ENCODE data around the gene THEM4.

The THEM4 gene

GRCh38 chr1:151944126-151944856 lies 35.0 kb upstream of the THEM4 start:
- no peak for DNase-seq (ENCODE audit: extremely low spot score)
- CTCF ChIA-PET = interaction anchor here (1.3 kb wide), 1 partner anchor 10 kb away, joined by 3 read pairs; no protein-coding TSS in a partner anchor
- POLR2A ChIA-PET = no interaction called here
- no peak for TF ChIP-seq CTCF (IDR thresholded peaks at IDR 0.05; ENCODE audit: control extremely low read depth, extremely low read depth, low read depth, missing control alignments)

GRCh38 chr1:151943591-151943990 lies 34.3 kb upstream of the THEM4 start:
- no peak for TF ChIP-seq CTCF (IDR thresholded peaks at IDR 0.05; ENCODE audit: control extremely low read depth, extremely low read depth, low read depth, missing control alignments)
- no peak for DNase-seq (ENCODE audit: extremely low spot score)
- POLR2A ChIA-PET = no interaction called here
- CTCF ChIA-PET = no interaction called here

GRCh38 chr1:151942882-151943281 lies 33.6 kb upstream of the THEM4 start:
- CTCF ChIA-PET = interaction anchor here (1.1 to 1.8 kb wide), 2 partner anchors 13 to 58 kb away, joined by 3 to 7 read pairs; no protein-coding TSS in a partner anchor

GRCh38 chr1:151940541-151940940 lies 31.2 kb upstream of the THEM4 start:
- TF ChIP-seq CTCF (IDR thresholded peaks at IDR 0.05; ENCODE audit: control extremely low read depth, extremely low read depth, low read depth, missing control alignments) = no peak
- ChIA-PET POLR2A (no interaction called here), CTCF (interaction anchor here (1.5 kb wide), 1 partner anchor 55 kb away, joined by 4 read pairs; no protein-coding TSS in a partner anchor)
- no peak for DNase-seq (ENCODE audit: extremely low spot score)

More at GRCh38 chr1:151942882-151943281, 33.6 kb upstream of the THEM4 start:
- TF ChIP-seq CTCF (IDR thresholded peaks at IDR 0.05; ENCODE audit: control extremely low read depth, extremely low read depth, low read depth, missing control alignments) = no peak
- no peak for DNase-seq (ENCODE audit: extremely low spot score)
- POLR2A ChIA-PET = no interaction called here

GRCh38 chr1:151939779-151940178 lies 30.5 kb upstream of the THEM4 start:
- no peak for DNase-seq (ENCODE audit: extremely low spot score)
- no peak for TF ChIP-seq CTCF (IDR thresholded peaks at IDR 0.05; ENCODE audit: control extremely low read depth, extremely low read depth, low read depth, missing control alignments)
- ChIA-PET POLR2A (no interaction called here), CTCF (interaction anchor here (1.0 to 1.4 kb wide), 3 partner anchors 19 to 62 kb away, joined by 3 to 7 read pairs (median 4); no protein-coding TSS in a partner anchor)

- no peak for DNase-seq (ENCODE audit: extremely low spot score)
- ChIA-PET POLR2A (no interaction called here), CTCF (interaction anchor here (0.9 to 1.4 kb wide), 5 partner anchors 14 to 63 kb away, joined by 3 to 7 read pairs (median 3); no protein-coding TSS in a partner anchor)
- no peak for TF ChIP-seq CTCF (IDR thresholded peaks at IDR 0.05; ENCODE audit: control extremely low read depth, extremely low read depth, low read depth, missing control alignments)
Observed at GRCh38 chr1:151939141-151939540, 29.8 kb upstream of the THEM4 start.

Measured in GM10248 (cell line).